GM23338 (cell line): ENCODE measurements around the gene SIRPD.

Source experiments
- CREB1 ChIP-seq: fragments of 250-450 bp; sonication (Bioruptor Pico); IDR thresholded peaks from 2 replicates; pipeline ENCODE4 v1.5.0; 2020; ENCODE audit warnings: low read depth, mild to moderate bottlenecking, moderate library complexity
- CTCF ChIP-seq, 2 experiments: fragments of 200-600 bp in 1 of 2; sonication (generic) in 1 of 2; conservative IDR thresholded peaks; 2 replicates each; pipeline versions ENCODE4 v1.5.1 to v1.6.1; 2016 to 2017; ENCODE audit warnings: antibody characterized with exemption in 2 of 2, low read depth in 2 of 2, mild to moderate bottlenecking in 2 of 2, moderate library complexity in 1 of 2
- ETS1 ChIP-seq: IDR thresholded peaks from 2 replicates; pipeline ENCODE4 v1.6.1; 2016; ENCODE audit warnings: antibody characterized with exemption
- EZH2 ChIP-seq: fragments of 200-600 bp; sonication (generic); IDR thresholded peaks from one replicate; pipeline ENCODE4 v1.8.0; 2017; ENCODE audit warnings: antibody characterized with exemption, mild to moderate bottlenecking, low read depth; ENCODE audit not compliant: unreplicated experiment
- EZH2phosphoT487 ChIP-seq: fragments of 200-600 bp; sonication (generic); IDR thresholded peaks from one replicate; pipeline ENCODE4 v1.8.1; 2018; ENCODE audit warnings: antibody characterized with exemption; ENCODE audit not compliant: unreplicated experiment
- JUNB ChIP-seq: IDR thresholded peaks from one replicate; pipeline ENCODE4 v1.6.1; 2016; ENCODE audit warnings: antibody characterized with exemption; ENCODE audit not compliant: unreplicated experiment
- POLR2AphosphoS5 ChIP-seq: IDR thresholded peaks from 2 replicates; pipeline ENCODE4 v1.6.1; 2016; ENCODE audit warnings: antibody characterized with exemption, low read depth
- REST ChIP-seq: IDR thresholded peaks from one replicate; pipeline ENCODE4 v1.6.1; 2018; ENCODE audit warnings: antibody characterized with exemption; ENCODE audit not compliant: unreplicated experiment
- ZNF331 ChIP-seq: fragments of 250-450 bp; sonication (Bioruptor Pico); IDR thresholded peaks from 2 replicates; pipeline ENCODE4 v1.5.0; 2020; ENCODE audit warnings: low read depth, mild to moderate bottlenecking, moderate library complexity

- TF ChIP-seq CTCF (conservative IDR thresholded peaks at IDR 0.05; ENCODE audit: low read depth in 2 of 2) (no peak), REST (no peak), ZNF331 (CRISPR knock-in tag) (no peak), EZH2phosphoT487 (no peak), EZH2 (no peak), JUNB (no peak), POLR2AphosphoS5 (no peak), CREB1 (no peak), ETS1 (no peak)
Measured at GRCh38 chr20:1588533-1589460, 31.3 kb upstream of the SIRPD start.
